ENCODE results near the gene SUGP2.

SUGP2 gene

DNA sequence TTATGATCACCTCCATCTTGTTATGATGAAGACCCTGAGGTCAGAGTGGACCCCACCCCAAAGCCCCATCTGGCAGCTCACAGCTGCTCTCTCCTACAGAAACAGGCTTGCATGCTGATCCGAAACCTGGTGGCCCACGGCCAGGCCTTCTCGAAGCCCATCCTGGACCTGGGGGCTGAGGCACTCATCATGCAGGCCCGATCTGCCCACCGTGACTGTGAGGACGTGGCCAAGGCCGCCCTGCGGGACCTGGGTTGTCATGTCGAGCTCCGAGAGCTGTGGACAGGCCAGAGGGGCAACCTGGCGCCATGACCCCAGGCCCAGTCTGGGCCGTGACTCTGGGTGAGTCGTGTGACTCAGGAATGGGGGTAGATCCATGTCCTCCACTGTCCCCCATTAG lies 24.0 kb upstream of the SUGP2 start:
- TF ChIP-seq, protein P1, sequence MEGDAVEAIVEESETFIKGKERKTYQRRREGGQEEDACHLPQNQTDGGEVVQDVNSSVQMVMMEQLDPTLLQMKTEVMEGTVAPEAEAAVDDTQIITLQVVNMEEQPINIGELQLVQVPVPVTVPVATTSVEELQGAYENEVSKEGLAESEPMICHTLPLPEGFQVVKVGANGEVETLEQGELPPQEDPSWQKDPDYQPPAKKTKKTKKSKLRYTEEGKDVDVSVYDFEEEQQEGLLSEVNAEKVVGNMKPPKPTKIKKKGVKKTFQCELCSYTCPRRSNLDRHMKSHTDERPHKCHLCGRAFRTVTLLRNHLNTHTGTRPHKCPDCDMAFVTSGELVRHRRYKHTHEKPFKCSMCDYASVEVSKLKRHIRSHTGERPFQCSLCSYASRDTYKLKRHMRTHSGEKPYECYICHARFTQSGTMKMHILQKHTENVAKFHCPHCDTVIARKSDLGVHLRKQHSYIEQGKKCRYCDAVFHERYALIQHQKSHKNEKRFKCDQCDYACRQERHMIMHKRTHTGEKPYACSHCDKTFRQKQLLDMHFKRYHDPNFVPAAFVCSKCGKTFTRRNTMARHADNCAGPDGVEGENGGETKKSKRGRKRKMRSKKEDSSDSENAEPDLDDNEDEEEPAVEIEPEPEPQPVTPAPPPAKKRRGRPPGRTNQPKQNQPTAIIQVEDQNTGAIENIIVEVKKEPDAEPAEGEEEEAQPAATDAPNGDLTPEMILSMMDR (IDR thresholded peaks at IDR 0.05; ENCODE audit: low read depth, low read length), result no peak
- no peak overlapping the region for H3K4me3 ChIP-seq (ENCODE audit: low read depth, low read length)

DNA sequence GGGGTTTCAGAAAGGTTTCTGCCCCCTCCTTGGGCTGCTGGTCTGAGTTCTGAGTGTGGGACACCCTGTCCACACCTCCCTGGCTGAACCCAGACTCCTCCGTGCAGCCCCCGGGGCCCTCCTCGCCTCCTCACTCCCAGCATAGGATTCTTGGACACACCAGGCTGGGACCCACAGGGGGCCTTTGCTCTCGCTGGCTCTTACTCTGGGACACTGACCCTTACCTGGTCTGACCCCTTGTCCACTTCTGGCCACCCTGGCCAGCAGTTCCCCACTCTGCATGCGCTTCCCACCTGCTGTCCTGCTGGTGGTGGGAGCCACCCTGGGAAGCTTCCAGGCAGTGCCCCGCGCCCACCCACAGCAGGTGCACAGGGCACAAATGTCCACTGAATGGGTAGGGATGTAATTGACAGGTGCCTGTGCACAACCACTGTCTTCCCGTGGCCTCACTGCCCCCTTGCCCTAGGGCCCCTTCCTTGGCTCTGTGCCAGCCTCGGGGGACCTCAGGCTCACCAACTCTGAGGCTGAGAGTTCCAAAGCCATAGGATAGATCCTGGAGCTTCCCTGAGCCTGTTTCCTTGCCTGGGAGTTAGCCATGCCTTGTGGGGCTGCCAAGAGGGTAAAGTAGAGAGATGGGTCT lies 23.4 kb upstream of the SUGP2 start:
- TF ChIP-seq, protein P1 (IDR thresholded peaks at IDR 0.05; ENCODE audit: low read depth, low read length), result no peak
- no peak overlapping the region for H3K4me3 ChIP-seq (ENCODE audit: low read depth, low read length)

DNA sequence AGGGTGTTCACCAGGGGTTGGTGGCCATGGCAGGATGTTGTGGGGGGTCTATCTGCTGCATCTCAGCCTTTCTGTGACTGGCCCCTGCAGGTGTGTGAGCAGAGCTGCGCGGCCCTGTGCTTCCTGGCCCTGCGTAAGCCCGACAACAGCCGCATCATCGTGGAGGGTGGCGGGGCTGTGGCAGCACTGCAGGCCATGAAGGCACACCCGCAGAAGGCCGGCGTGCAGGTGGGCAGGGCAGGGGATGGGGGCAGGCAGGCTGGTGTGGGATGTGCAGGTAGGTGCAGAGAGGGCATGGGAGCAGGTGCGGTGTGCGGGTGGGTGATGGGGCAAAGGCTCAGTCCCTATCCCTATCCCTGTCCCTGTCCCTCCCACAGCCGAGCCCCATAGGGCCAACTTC lies 22.4 kb upstream of the SUGP2 start:
- no peak overlapping the region for H3K4me3 ChIP-seq (ENCODE audit: low read depth, low read length)
- TF ChIP-seq, protein P1 (IDR thresholded peaks at IDR 0.05; ENCODE audit: low read depth, low read length), result no peak

DNA sequence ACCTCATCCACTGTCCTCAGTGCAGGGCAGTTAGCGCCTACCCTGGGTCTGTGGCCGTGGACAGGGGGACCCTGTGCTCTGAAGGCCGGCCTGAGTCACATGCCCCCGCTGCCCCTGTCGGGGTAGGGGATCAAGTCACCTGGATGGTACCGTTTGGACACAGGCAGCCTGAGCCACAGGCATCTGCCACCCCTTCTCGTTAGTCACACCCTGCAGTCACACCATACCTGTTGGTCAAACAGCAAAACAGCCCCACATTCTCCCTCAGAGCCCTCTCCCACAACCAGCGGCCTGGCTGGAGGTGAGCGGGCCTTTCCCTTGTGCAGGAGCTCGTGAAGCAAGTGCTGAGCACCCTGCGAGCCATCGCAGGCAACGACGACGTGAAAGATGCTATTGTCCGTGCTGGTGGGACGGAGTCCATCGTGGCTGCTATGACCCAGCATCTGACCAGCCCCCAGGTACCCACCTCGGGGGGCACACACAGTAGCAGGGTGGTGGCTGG lies 21.7 kb upstream of the SUGP2 start:
- no peak overlapping the region for H3K4me3 ChIP-seq (ENCODE audit: low read depth, low read length)
- TF ChIP-seq, protein P1 (IDR thresholded peaks at IDR 0.05; ENCODE audit: low read depth, low read length), result no peak

DNA sequence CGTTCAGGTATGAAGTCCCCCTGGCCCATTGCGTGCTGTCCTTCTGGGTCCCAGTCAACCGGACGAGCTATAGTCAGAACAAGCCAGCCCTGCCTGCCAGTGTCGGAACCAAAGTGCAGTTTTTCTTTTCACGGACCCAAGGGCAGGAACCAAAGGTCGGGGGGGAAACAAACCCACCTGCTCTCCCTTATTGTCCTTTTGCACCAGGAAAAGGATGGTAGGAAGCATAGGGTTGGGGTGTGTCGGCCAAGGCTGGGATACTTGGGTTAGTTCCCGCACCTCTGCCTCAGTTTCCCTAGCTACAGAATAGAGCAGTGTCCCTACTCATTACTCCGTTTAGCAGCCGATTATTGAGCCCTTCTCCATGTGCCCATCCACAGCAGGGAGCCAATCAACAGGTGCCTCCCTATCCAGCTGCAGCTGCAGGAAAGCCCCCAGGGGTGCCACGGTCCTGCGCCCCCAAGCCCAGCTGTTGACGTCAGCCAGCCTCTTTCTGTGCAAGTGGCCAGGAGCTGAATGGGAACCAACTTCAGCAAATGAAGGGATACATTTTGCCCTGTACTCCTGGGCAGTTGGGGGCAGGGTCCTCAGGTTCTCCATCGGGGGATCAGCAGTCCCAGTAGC lies 21.1 kb upstream of the SUGP2 start:
- H3K4me3 ChIP-seq (ENCODE audit: low read depth, low read length), result no peak overlapping the region
- TF ChIP-seq, protein P1 (IDR thresholded peaks at IDR 0.05; ENCODE audit: low read depth, low read length), result no peak

DNA sequence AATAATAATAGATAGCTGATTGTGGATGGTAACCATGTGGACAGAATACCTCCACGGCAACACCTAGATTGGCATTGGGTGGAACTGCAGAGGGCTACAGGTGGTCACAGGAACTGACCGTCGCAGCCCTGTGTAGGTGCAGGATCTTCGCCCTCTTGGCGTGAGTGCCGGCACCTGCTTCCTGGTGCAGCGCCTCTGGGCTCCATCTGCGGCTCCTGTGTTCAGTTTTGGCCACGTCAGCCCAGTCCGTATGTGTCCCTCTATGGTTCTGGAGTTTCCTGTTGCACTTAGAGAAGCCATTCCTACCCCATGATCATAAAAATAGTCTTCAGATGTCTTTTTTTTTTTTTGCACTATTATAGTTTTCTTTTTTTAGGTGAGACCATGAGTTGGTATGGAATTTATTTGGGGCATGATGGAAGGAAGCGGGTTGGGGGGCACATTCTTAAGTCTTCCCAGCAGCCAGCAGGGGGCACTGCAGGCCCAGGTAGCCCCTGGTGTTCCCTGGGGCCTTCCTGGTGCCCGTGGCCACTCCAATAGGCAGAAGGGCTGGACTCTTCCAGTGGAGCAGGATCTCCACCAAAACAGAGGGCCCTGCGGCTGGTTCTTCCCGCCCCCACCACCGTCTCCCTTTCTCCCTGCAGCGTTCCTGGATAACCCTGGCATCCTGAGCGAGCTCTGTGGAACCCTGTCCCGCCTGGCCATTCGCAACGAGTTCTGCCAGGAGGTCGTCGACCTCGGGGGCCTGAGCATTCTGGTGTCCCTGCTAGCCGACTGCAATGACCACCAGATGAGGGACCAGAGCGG lies 20.4 kb upstream of the SUGP2 start:
- TF ChIP-seq, protein P1 (IDR thresholded peaks at IDR 0.05; ENCODE audit: low read depth, low read length), result peak; percentile 76
- no peak overlapping the region for H3K4me3 ChIP-seq (ENCODE audit: low read depth, low read length)

DNA sequence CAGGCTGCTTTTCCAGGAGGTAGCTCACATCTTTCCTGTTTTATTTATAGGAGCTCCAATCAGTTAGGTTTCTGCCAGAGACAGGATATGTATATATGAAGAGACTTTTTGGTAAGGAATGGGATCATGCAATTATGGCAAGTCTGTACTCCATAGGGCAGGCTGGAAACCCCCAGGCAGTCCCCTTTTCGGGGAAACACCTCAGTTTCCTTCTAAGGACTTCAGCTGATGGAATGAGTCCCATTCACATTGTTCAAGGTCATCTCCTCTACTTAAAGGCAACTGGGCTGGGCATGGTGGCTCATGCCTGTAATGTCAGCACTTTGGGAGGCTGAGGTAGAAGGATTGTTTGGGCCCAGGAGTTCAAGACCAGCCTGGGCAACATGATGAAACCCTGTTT lies 19.6 kb upstream of the SUGP2 start:
- TF ChIP-seq, protein P1 (IDR thresholded peaks at IDR 0.05; ENCODE audit: low read depth, low read length), result no peak
- no peak overlapping the region for H3K4me3 ChIP-seq (ENCODE audit: low read depth, low read length)
